Fibroblast of peridontal ligament (primary cell): ENCODE measurements around the gene KLHL21.
A peak's percentile ranks its signal among the peaks of the same experiment; 100 is the strongest.
"Not testable (repeated sequence)": the region's sequence is repeated elsewhere in the genome, so short reads cannot be mapped to it uniquely, and the experiment has no call there.

Experiments
- DNase-seq: peaks from one replicate; pipeline ENCODE4 v3.0.0-alpha.2; 2010; ENCODE audit errors: extremely low read depth

KLHL21 gene

DNA sequence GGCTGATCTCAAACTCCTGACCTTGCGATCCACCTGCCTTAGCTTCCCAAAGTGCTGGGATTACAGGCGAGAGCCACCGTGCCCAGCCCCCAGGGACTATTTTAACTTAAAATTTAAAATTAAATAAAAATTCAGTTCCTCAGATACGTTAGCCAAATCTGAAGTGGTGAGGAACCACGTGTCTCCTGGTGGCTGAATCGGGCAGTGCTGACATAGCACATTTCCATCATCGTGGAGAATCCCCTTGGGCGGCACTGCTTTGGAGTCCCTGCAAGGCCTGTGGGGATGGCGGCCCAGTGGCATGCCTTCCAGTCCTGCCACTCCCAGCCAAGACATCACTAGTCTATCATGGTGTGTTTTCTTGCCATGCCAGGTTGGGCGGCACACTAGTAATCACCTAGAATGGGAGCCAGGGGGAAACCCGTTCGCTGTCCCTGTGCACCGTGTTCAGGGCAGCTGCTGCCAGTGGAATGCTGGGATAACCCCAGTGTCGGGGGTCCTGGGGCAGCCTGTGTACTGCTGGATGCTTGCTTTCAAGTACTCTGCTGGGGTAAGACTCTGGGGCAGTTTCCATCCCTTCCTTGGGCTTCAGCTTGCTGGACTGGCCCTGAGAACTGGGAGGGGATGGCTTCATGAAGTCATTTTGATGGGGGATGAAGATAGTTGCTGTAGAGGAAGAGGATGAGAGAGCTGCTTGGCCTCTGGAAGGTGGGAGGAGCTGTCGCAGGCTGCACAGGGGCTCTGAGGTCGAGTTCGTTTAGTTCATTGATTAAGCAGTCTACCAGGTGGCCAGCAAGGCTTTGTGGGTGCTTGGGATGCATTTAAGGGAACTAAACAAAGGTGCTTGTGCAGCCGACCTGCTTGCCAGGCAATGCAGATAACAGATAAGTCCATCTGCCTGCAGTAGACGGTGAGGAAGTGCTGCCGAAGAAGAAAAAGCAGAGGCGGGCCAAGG, 18.3 kb downstream of the KLHL21 start:
- no peak for DNase-seq

DNA sequence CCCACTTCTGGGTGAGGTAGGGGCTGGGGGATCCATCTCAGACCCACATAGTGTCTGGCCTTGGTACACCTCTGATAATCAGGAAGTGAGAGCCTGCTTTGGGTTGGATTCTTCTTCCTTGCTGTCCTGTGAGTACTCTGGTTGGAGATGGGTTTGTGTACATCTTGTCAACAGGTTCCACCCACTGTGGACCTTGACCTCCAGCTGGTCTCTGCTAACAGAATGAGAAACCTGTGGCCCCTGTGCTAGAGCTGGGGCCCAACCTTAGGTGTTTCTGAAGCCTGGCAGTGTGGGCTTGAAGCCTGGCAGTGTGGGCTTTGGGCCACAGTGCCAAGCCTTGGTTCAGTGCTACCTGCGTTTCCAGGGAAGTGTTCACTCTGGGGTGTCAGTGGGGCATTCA, 20.3 kb downstream of the KLHL21 start:
- no peak for DNase-seq

DNA sequence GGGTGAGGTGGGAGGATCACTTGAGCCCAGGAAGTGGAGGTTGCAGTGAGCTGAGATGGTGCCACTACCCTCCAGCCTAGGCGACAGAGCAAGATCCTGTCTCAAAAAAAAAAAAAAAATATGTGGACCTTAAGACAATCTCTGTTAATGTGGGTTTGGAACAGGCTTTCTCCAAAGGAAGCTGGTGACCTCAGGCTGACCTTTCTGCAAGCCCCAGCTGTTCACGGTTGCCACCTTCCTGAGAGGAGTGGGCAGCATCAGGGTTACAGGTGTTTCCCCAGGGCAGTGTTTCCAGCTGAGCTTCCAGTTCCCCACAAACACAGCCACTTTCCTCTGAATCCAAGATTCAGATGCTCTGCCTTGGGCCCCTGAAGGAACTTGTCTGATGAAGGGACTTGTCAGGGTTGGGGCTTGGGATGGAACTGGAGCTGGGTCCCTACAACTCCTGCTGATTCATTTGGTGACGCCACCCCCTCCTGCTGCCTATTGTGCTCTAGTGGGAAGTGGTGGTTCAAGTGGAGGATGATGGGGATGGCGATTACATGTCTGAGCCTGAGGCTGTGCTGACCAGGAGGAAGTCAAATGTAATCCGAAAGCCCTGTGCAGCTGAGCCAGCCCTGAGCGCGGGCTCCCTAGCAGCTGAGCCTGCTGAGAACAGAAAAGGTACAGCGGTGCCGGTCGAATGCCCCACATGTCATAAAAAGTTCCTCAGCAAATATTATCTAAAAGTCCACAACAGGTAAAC, 20.9 kb downstream of the KLHL21 start:
- no peak for DNase-seq

DNA sequence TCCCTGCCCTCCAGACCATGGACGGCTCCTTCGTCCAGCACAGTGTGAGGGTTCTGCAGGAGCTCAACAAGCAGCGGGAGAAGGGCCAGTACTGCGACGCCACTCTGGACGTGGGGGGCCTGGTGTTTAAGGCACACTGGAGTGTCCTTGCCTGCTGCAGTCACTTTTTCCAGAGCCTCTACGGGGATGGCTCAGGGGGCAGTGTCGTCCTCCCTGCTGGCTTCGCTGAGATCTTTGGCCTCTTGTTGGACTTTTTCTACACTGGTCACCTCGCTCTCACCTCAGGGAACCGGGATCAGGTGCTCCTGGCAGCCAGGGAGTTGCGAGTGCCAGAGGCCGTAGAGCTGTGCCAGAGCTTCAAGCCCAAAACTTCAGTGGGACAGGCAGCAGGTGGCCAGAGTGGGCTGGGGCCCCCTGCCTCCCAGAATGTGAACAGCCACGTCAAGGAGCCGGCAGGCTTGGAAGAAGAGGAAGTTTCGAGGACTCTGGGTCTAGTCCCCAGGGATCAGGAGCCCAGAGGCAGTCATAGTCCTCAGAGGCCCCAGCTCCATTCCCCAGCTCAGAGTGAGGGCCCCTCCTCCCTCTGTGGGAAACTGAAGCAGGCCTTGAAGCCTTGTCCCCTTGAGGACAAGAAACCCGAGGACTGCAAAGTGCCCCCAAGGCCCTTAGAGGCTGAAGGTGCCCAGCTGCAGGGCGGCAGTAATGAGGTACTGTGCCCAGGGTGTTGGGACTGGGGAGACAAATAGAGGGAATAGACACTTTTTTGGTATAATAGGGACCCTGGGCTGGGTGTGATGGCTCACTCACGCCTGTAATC, 21.9 kb downstream of the KLHL21 start:
- no peak for DNase-seq

DNA sequence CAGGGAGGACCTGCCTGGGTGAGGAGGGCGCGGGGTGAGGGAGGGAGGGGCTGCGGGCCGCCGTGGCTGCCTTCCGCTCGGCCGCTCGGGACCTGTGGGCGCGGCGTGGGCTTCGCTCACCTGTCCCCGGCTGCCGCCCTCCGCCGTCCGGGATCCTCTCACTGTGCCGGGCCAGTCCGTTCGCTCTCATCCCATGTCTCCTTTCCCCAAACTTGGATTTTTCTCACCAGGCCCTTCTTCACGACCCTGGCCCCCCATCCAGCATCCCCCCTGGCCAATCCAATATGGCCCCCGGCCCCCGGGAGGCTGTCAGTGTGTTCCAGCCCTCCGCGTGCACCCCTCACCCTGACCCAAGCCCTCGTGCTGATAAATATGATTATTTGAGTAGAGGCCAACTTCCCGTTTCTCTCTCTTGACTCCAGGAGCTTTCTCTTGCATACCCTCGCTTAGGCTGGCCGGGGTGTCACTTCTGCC, 22.5 kb downstream of the KLHL21 start:
- DNase-seq = no peak

DNA sequence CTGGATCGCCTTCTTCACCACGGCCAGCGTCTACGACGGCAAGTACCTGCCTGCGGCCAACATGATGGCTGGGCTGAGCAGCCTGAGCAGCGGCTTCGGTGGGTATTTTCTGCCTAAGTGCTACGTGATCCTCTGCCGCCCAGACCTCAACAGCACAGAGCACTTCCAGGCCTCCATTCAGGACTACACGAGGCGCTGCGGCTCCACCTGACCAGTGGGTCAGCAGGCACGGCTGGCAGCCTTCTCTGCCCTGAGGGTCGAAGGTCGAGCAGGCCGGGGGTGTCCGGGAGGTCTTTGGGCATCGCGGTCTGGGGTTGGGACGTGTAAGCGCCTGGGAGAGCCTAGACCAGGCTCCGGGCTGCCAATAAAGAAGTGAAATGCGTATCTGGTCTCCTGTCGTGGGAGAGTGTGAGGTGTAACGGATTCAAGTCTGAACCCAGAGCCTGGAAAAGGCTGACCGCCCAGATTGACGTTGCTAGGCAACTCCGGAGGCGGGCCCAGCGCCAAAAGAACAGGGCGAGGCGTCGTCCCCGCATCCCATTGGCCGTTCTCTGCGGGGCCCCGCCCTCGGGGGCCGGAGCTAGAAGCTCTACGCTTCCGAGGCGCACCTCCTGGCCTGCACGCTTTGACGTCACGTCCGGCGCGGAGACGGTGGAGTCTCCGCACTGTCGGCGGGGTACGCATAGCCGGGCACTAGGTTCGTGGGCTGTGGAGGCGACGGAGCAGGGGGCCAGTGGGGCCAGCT, 23.1 kb downstream of the KLHL21 start, which contains the start of gene ZBTB48:
TSS of gene ZBTB48 (plus strand) at position 621 of the 745 bp plus-strand sequence. CDS start 616 bp downstream, outside the sequence.
- peak; percentile 94 for DNase-seq

GRCh38 chr1:6578624-6579373, 23.9 kb downstream of the KLHL21 start:
- DNase-seq = no peak

GRCh38 chr1:6577831-6578525, 24.7 kb downstream of the KLHL21 start:
- DNase-seq = no peak

GRCh38 chr1:6574818-6575217, 27.9 kb downstream of the KLHL21 start:
- no peak for DNase-seq

- DNase-seq = no peak
These were observed 28.5 kb downstream of the KLHL21 start for GRCh38 chr1:6574025-6574620.

GRCh38 chr1:6572653-6573383, 29.9 kb downstream of the KLHL21 start:
- no peak for DNase-seq

GRCh38 chr1:6570987-6571386, 31.7 kb downstream of the KLHL21 start:
- DNase-seq = no peak

DNA sequence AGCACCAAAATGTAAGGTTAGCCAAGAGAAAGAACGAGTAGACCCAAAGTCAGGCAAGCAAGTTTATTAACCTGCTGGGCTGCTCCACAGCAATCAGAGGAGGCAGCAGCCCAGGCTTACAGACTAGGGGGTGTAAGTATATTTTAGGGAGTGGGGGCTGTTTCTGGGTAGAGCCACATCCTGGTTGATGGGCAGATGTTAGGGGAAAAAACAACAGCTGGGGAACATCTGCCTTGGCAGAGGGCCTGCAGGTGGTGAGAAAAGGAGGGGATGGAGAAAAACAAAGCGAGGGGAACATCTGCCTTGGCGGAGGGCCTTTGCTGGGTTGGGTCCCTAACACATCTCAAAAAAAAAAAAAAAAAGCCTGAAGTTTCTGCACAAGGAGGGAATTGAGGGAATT, 32.6 kb downstream of the KLHL21 start:
- DNase-seq = no peak

DNA sequence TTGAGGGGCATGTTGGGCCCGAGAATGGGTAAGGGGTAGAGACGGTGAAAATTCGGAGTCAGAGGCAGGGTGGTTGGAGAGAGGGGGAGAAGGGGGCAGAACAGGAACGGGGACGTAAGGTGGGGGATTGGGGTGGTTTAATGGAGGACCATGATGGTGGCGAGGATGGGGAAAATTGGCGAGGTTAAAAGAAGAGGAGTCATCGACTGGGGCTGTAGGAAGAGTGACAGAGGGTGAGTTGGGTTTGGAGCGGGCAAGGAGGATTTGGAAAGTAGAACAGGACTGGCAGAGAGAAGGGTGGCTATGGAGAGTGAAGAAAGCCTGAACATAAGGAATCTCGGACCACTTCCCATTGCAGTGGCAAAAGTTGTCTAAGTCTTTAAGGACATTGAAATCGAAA, 33.6 kb downstream of the KLHL21 start:
- DNase-seq = no peak

DNA sequence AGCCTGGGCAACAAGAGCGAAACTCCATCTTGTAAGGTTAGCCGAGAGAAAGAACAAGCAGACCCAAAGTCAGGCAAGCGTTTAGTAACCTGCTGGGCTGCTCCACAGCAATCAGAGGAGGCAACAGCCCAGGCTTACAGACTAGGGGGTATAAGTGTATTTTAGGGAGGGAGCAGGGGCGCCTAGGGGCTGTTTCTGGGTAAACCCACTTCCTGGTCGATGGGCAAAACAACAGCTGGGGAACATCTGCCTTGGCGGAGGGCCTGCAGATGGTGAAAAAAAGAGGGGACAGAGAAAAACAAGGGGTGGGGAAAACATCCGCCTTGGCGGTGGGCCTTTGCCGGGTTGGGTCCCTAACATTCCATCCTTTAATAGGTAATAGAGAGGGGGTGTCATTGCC, 42.4 kb downstream of the KLHL21 start:
- DNase-seq = no peak

DNA sequence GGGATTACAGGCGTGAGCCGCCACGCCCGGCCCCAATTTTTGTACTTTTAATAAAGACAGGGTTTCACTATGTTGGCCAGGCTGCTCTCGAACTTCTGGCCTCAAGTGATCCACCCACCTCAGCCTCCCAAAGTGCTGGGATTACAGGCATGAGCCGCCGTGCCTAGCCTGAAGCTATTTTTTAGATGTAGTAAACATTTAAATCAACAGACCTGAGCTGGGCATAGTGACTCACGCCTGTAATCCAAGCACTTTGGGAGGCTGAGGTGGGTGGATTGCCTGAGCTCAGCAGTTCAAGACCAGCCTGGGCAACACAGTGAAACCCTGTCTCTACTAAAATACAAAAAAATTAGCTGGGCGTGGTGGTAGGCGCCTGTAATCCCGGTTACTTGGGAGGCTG, 43.5 kb downstream of the KLHL21 start:
- DNase-seq = not testable (repeated sequence)

GRCh38 chr1:6557597-6557996, 45.1 kb downstream of the KLHL21 start:
- DNase-seq = no peak

- DNase-seq = peak; percentile 35
These were observed 47.5 kb downstream of the KLHL21 start, which contains the start of gene TAS1R1 for GRCh38 chr1:6554907-6555778. TSS of gene TAS1R1 (plus strand) at chr1:6555307. CDS start at chr1:6555374, 67 bp downstream.
